Endothelial cell of umbilical vein (primary cell): Measurements from ENCODE around the gene TLX3. TPM values are rescaled to one million over a fixed set of nuclear protein-coding genes. Genes with fewer than 3 reads are reported as not detected.

Experiments used
- BruUV-seq: library from RNA; stranded (reverse); fragments of 400-500 nt; replicated peaks from 2 replicates; lab custom pipeline; 2021; lab: Mats Ljungman, UMichigan
- CTCF ChIA-PET: fragments of 300-600, 350-600 bp; sonication (Branson Sonifier 250); formaldehyde crosslinking; loops from one replicate; lab custom pipeline; 2021; ENCODE audit warnings: antibody characterized with exemption, inconsistent platforms; lab: Charles Lee
- POLR2A ChIA-PET: fragments of 300-600, 350-600 bp; sonication (Branson Sonifier 250); formaldehyde crosslinking; loops from one replicate; lab custom pipeline; 2021; ENCODE audit warnings: antibody characterized with exemption, inconsistent platforms; lab: Charles Lee
- DNase-seq: peaks from one replicate; pipeline ENCODE4 v3.0.0-alpha.2; 2011; ENCODE audit warnings: low read depth, low spot score
- FAIRE-seq: peaks from 2 replicates; lab custom pipeline; 2011; peaks lifted over from hg19 to GRCh38; lab: Jason Lieb, UNC
- H2AFZ ChIP-seq: 2 replicates; pipeline ENCODE4 v1.6.0; 2012; ENCODE audit warnings: low read depth, low read length, control low read depth, inconsistent platforms
- H3K27ac ChIP-seq: 2 replicates; pipeline ENCODE4 v1.5.1; 2011; ENCODE audit warnings: low read depth, mild to moderate bottlenecking, control low read depth, low read length, moderate library complexity; ENCODE audit not compliant: insufficient read depth
- H3K27me3 ChIP-seq, 2 experiments: 2 replicates each; pipeline versions ENCODE4 v1.6.0 to v1.6.1; 2011; ENCODE audit warnings: low read length in 2 of 2, mixed read lengths in 1 of 2; ENCODE audit not compliant: control insufficient read depth in 2 of 2, insufficient read depth in 2 of 2
- H3K36me3 ChIP-seq, 2 experiments: 2 replicates in 1 of 2; 3 replicates in 1 of 2; pipeline ENCODE4 v1.5.1; 2011; ENCODE audit warnings: low read length in 2 of 2, mild to moderate bottlenecking in 1 of 2, moderate library complexity in 1 of 2; ENCODE audit not compliant: control insufficient read depth in 2 of 2, insufficient read depth in 2 of 2; ENCODE audit errors: extremely low read depth in 1 of 2
- H3K4me1 ChIP-seq: 3 replicates; pipeline ENCODE4 v1.5.1; 2011; ENCODE audit warnings: mild to moderate bottlenecking, low read length; ENCODE audit not compliant: control insufficient read depth, insufficient read depth; ENCODE audit errors: extremely low read depth
- H3K4me2 ChIP-seq: 2 replicates; pipeline ENCODE4 v1.6.1; 2011; ENCODE audit warnings: low read length, control low read depth, mixed read lengths; ENCODE audit not compliant: insufficient read depth
- H3K4me3 ChIP-seq, 3 experiments: fragments of 200-600 bp in 1 of 3; sonication (generic), shearing (Covaris generic) in 1 of 3; replicated peaks in 1 of 3; 2 replicates each; pipeline ENCODE4 v1.5.1; 2011 to 2016; ENCODE audit warnings: control low read depth in 3 of 3, low read length in 3 of 3, mild to moderate bottlenecking in 2 of 3, inconsistent platforms in 1 of 3, low read depth in 1 of 3, moderate library complexity in 1 of 3; ENCODE audit not compliant: insufficient read depth in 1 of 3
- H3K79me2 ChIP-seq: 2 replicates; pipeline ENCODE4 v1.6.0; 2012; ENCODE audit warnings: low read length, inconsistent platforms; ENCODE audit not compliant: control insufficient read depth, insufficient read depth
- H3K9ac ChIP-seq: replicated peaks from 2 replicates; pipeline ENCODE3; 2011; ENCODE audit warnings: low read length, control low read depth; ENCODE audit not compliant: insufficient read depth; ENCODE audit errors: extremely low read depth
- H3K9me1 ChIP-seq: replicated peaks from 3 replicates; pipeline ENCODE4 v1.6.0; 2011; ENCODE audit warnings: mild to moderate bottlenecking, low read length; ENCODE audit not compliant: control insufficient read depth, insufficient read depth; ENCODE audit errors: extremely low read depth
- H3K9me3 ChIP-seq: replicated peaks from 2 replicates; pipeline ENCODE4 v1.5.1; 2012; ENCODE audit warnings: low read length, inconsistent platforms; ENCODE audit not compliant: control insufficient read depth, insufficient read depth
- H4K20me1 ChIP-seq: replicated peaks from 2 replicates; pipeline ENCODE3; 2011; ENCODE audit warnings: mild to moderate bottlenecking, low read length; ENCODE audit not compliant: control insufficient read depth, insufficient read depth; ENCODE audit errors: extremely low read depth
- EZH2 ChIP-seq: IDR thresholded peaks from 2 replicates; pipeline ENCODE4 v1.6.1; 2012; ENCODE audit warnings: borderline replicate concordance, low read depth, mild to moderate bottlenecking, moderate library complexity, low read length, inconsistent platforms; ENCODE audit not compliant: severe bottlenecking
- GATA2 ChIP-seq: IDR thresholded peaks from 2 replicates; pipeline ENCODE4 v1.7.0; 2011; ENCODE audit warnings: low read depth, mild to moderate bottlenecking, moderate library complexity, mixed read lengths, low read length; ENCODE audit not compliant: insufficient read length, insufficient read depth
- JUN ChIP-seq: IDR thresholded peaks from 2 replicates; pipeline ENCODE4 v1.6.1; 2011; ENCODE audit warnings: borderline replicate concordance, low read depth; ENCODE audit not compliant: insufficient read length, insufficient read depth
- POLR2A ChIP-seq: IDR thresholded peaks from 2 replicates; pipeline ENCODE4 v1.6.1; 2012; ENCODE audit warnings: low read depth, mild to moderate bottlenecking, control low read depth, low read length
- dilution Hi-C: fragments of 300-500 bp; cut with MboI; formaldehyde crosslinking; loops from one replicate; pipeline ENCODE4 v1.15.0; 2019; ENCODE audit warnings: low sequenced_read_pairs; ENCODE audit not compliant: extremely low pct_ligation_motif_present
- intact Hi-C: fragments of 100-400 bp; cut with micrococcal nuclease; formaldehyde crosslinking; loops from one replicate; pipeline ENCODE4 v1.10.0; 2022
- polyA plus RNA-seq, 4 experiments: library from polyadenylated mRNA; depleted of rRNA in 3 of 4; stranded (reverse) in 3 of 4; unstranded in 1 of 4; fragments of >200 nt; gene quantifications; 2 replicates each; pipeline versions ENCODE4 v1.2.1 to v1.2.3, GENCODE V29; 2011 to 2012; ENCODE audit warnings: missing spikeins in 1 of 4
- total RNA-seq: library from RNA; stranded (reverse); gene quantifications from 2 replicates; pipeline ENCODE4 v1.2.3, GENCODE V29; 2021
- TF ChIP-seq, protein P1 (sequence below), 2 donors: IDR thresholded peaks; 1 replicate in 1 of 2; 2 replicates in 1 of 2; pipeline ENCODE4 v1.5.1; 2011; ENCODE audit warnings: low read length in 2 of 2, mild to moderate bottlenecking in 2 of 2, moderate library complexity in 2 of 2, control low read depth in 1 of 2, inconsistent platforms in 1 of 2, low read depth in 1 of 2; ENCODE audit not compliant: insufficient read depth in 1 of 2; ENCODE audit errors: extremely low read depth in 1 of 2

Gene TLX3
- total and polyA plus RNA-seq, 2 donors (not counting 3 experiments of a cell fraction or from before 2014, with no cell fraction given) = not detected

DNA sequence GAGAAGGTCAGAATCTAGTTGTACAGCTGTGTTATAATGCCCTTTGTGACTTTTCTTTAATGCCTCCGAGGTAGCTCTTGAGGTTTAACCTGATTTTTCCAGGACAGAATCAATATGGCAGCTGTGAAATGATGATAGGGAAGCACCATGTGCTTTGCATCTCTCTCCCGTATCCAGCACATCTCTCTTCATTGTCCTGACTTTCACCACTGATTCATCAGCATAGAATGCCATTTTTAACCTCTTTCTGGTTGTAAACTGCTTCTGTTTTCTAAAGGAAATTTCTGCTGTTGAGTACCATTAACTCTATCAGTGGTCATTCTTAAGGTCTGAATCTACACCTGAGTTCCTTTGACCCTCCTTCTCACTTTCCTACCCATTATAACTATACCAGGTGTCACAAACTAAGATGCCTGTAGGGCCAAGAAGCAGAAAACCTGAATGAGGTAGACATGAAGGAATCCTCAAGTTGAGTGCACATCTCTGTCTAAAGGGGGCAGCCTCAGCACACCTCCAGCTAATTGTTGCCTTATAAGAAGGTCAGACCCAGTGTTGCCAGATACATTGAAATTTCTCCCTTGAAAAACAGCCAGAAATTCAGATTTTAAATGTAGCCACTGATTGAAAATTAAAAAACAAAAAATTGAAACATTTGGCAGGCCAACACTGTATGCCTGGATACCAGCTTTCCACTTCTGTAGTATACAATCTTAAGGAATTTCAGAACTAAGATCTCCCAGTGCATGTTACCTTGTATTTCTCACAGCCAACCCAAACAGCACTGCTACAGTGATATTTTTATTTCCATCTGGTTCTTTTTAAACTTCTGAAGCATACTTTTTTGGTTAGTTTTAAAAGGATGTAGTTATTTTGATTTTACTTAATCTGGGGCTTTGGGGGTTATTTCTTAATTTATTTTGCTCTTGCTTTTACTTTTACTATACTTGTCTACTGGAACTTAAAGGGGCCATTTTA, 35.8 kb upstream of the TLX3 start:
- Histone ChIP-seq H3K36me3 (no peaks in the 10 kb centered on the region), H3K9me3 (no peaks in the 10 kb centered on the region), H2AFZ (no peak overlapping the region), H3K4me2 (no peak overlapping the region), H3K4me1 (no peaks in the 10 kb centered on the region), H3K79me2 (no peaks in the 10 kb centered on the region), H3K9me1 (no peaks in the 10 kb centered on the region), H3K27me3 (no peaks in the 10 kb centered on the region), H3K4me3 (no peak overlapping the region), H3K27ac (no peak overlapping the region), H3K9ac (no peak overlapping the region), H4K20me1 (no peaks in the 10 kb centered on the region)
- CTCF ChIA-PET = interaction anchor here (0.8 to 3.0 kb wide), 12 partner anchors 9 to 640 kb away, joined by 3 to 17 read pairs (median 4); no protein-coding TSS in a partner anchor
- FAIRE-seq (no peak), DNase-seq (peak; percentile 12)
- dilution Hi-C loops = no loop called here
- intact Hi-C loops = loop anchor here (1.0 to 5.0 kb wide), 2 partner anchors 69 to 286 kb away; no protein-coding TSS in a partner anchor
- POLR2A ChIA-PET = no interaction called here
- no TSS peak for BruUV-seq
- TF ChIP-seq EZH2 (no peak), JUN (no peak), GATA2 (no peak), POLR2A (no peak)
- TF ChIP-seq, protein P1, sequence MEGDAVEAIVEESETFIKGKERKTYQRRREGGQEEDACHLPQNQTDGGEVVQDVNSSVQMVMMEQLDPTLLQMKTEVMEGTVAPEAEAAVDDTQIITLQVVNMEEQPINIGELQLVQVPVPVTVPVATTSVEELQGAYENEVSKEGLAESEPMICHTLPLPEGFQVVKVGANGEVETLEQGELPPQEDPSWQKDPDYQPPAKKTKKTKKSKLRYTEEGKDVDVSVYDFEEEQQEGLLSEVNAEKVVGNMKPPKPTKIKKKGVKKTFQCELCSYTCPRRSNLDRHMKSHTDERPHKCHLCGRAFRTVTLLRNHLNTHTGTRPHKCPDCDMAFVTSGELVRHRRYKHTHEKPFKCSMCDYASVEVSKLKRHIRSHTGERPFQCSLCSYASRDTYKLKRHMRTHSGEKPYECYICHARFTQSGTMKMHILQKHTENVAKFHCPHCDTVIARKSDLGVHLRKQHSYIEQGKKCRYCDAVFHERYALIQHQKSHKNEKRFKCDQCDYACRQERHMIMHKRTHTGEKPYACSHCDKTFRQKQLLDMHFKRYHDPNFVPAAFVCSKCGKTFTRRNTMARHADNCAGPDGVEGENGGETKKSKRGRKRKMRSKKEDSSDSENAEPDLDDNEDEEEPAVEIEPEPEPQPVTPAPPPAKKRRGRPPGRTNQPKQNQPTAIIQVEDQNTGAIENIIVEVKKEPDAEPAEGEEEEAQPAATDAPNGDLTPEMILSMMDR (IDR thresholded peaks at IDR 0.05; ENCODE audit: extremely low read depth in 1 of 2, insufficient read depth in 1 of 2, low read depth in 1 of 2, low read length in 2 of 2) = peak in 1 of 2 donors; percentile 26
